ENCODE data around the gene MICU1.

Gene MICU1

GRCh38 chr10:72340510-72341261 is 285.2 kb downstream of the MICU1 start:
- DNase-seq, result peak; percentile 76

- no peak for DNase-seq
Observed at GRCh38 chr10:72338180-72338579, 287.7 kb downstream of the MICU1 start.

GRCh38 chr10:72337722-72338121 is 288.2 kb downstream of the MICU1 start:
- no peak for DNase-seq

GRCh38 chr10:72337039-72337629 is 288.7 kb downstream of the MICU1 start:
- peak; percentile 64 for DNase-seq

- no peak for DNase-seq
Observed at GRCh38 chr10:72336259-72337038, 289.4 kb downstream of the MICU1 start.

GRCh38 chr10:72335394-72336258 is 290.3 kb downstream of the MICU1 start:
- peak; percentile 38 for DNase-seq

GRCh38 chr10:72334825-72335393 is 291.0 kb downstream of the MICU1 start:
- peak; percentile 81 for DNase-seq

- no peak for DNase-seq
Observed at GRCh38 chr10:72334196-72334824, 291.6 kb downstream of the MICU1 start.

GRCh38 chr10:72333112-72334015 is 292.5 kb downstream of the MICU1 start:
- no peak for DNase-seq

GRCh38 chr10:72332423-72333111 is 293.3 kb downstream of the MICU1 start:
- no peak for DNase-seq

GRCh38 chr10:72331575-72332422 is 294.1 kb downstream of the MICU1 start:
- DNase-seq, result peak; percentile 80

GRCh38 chr10:72330069-72330426 is 295.8 kb downstream of the MICU1 start:
- no peak for DNase-seq

GRCh38 chr10:72329290-72330068 is 296.4 kb downstream of the MICU1 start:
- DNase-seq, result no peak

- no peak for DNase-seq
Observed at GRCh38 chr10:72328829-72329204, 297.1 kb downstream of the MICU1 start.

- no peak for DNase-seq
Observed at GRCh38 chr10:72328045-72328828, 297.6 kb downstream of the MICU1 start.

GRCh38 chr10:72326665-72327603 is 298.9 kb downstream of the MICU1 start:
- peak; percentile 28 for DNase-seq
